AG10803 (cell line): Measurements from ENCODE around the gene EIF3A.

Experiments
- DNase-seq: peaks from one replicate; pipeline ENCODE4 v3.0.0; 2010; ENCODE audit warnings: low read depth
- H3K4me3 ChIP-seq: 2 replicates; pipeline ENCODE4 v1.5.1; 2011; ENCODE audit warnings: mild to moderate bottlenecking, low read length, control low read depth
- TF ChIP-seq, protein P1 (sequence below): conservative IDR thresholded peaks from 2 replicates; pipeline ENCODE4 v1.5.1; 2011; ENCODE audit warnings: mild to moderate bottlenecking, low read length, control low read depth, inconsistent platforms

Gene EIF3A

DNA sequence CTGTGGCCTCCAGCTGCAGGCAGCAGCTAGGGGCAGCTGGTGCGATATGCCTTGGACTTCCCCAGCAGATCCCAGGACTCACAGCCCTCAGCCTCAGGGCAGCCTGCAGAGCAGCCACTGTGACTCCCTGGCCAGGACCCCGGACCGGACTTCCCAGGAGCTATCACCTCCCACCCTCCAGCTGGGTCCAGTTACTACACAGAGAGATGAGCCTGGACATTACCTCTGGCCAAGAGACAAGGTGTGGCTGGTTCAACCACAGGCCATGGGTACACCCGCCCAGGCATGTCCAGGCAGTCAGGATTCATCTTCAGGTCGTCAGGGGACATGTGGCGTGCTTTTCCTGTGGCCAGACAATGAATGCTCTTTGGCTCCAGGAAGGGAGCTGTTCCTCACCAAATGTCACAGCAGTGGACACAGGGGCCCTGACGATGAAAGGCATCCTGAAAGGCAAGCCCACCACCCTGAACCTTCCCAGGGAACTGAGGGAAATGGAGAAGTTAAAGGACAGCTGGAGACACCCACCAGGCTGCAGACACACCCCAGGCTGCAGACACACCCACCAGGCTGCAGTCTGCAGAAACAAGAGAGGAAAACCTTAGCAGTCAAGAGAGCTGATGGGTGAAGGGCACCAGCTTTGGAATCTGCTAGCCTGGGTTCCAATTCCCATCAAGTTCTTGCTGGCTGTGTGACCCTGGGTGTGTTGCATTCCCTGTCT is 76.9 kb downstream of the EIF3A start:
- TF ChIP-seq, protein P1, sequence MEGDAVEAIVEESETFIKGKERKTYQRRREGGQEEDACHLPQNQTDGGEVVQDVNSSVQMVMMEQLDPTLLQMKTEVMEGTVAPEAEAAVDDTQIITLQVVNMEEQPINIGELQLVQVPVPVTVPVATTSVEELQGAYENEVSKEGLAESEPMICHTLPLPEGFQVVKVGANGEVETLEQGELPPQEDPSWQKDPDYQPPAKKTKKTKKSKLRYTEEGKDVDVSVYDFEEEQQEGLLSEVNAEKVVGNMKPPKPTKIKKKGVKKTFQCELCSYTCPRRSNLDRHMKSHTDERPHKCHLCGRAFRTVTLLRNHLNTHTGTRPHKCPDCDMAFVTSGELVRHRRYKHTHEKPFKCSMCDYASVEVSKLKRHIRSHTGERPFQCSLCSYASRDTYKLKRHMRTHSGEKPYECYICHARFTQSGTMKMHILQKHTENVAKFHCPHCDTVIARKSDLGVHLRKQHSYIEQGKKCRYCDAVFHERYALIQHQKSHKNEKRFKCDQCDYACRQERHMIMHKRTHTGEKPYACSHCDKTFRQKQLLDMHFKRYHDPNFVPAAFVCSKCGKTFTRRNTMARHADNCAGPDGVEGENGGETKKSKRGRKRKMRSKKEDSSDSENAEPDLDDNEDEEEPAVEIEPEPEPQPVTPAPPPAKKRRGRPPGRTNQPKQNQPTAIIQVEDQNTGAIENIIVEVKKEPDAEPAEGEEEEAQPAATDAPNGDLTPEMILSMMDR: no peak
- no peak for DNase-seq
- no peak overlapping the region for H3K4me3 ChIP-seq

DNA sequence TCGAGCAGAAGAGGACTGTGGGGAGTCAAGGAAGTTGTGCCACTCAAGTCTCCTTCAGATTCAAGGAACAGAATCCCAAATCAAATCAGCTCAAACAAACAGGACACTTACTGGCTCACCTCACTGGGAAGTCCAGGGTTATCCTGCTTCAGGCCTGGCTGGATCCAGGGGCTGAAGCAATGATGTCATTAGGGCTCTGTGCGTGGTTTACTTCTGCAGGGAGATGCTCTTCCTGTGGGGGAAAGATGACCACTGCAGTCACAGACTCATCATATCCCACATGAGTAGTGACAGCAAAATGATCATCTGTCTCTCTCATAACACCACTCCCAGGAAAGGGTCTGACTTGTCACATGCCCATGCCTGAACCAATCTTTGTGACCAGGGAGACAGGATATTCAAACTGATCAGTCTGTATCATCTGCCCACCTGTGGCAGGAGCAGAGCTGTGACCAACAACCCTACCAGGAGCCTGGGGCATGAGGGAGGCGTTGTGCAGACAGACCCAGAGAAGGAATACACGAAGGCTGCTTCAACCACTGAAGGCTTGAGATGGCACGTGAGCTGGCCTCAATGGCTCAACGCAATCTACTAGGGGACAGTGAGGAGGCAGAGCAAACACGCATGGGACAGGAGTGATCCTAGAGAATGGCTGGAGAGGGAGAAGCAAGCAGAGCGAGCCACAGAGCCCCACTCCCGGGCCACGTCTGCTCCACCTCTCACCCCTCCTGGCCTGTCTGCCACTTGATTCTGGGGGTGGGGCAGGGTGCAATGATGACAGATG is 78.7 kb downstream of the EIF3A start:
- no peak for DNase-seq
- TF ChIP-seq, protein P1: no peak
- no peak overlapping the region for H3K4me3 ChIP-seq

DNA sequence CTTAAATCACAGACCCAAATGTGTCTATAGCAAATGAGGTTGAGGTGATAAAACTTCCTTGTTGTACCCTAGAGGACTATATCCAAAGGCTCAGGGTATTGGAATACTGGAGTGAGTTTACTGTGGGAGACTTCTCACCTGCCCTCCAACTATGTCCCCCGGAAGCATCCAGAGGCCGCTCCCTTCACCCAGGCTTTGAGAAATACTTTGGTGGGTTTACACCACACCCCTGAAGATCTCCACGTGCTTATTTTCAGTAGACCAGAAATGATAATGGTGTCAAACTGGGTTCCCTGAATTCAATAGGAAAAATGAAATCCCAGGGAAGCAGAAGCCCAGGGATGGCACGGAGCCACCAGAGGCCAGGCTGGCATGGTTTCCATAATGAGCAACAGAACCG is 82.4 kb downstream of the EIF3A start:
- H3K4me3 ChIP-seq: no peak overlapping the region
- no peak for DNase-seq
- TF ChIP-seq, protein P1: no peak

DNA sequence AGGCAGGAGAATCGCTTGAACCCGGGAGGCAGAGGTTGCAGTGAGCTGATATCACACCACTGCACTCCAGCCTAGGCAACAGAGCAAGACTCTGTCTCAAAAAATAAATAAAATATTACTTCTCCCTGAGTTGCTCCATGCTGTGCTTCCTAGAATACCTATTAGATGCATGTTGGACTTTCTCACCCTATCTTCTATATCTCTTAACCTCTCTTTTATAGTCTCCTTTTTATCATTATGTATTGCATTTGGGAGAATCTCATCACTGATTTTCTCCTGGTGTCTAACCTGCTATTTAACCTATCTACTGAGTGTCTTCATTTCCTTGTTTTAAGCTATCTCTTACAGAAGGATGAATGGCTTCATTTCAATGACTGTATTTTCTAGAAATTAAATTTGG is 83.2 kb downstream of the EIF3A start:
- no peak overlapping the region for H3K4me3 ChIP-seq
- no peak for DNase-seq
- TF ChIP-seq, protein P1: no peak

DNA sequence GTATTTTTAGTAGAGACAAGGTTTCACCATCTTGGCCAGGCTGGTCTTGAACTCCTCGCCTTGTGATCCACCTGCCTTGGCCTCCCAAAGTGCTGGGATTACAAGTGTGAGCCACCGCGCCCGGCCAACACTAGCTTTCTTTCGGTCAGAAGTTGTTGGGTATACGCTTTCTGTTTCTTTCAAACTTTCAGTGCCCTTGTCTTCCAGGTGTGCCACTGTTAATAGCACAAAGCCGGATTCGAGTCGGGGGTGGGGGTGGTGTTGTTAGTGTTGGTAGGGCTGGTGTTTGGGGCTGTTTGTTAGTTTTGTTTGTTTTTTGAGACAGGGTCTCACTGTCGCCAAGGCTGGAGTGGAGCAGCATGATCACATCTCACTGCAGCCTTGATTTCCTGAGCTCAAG is 84.9 kb downstream of the EIF3A start:
- TF ChIP-seq, protein P1: no peak
- DNase-seq: no peak
- H3K4me3 ChIP-seq: no peak overlapping the region

DNA sequence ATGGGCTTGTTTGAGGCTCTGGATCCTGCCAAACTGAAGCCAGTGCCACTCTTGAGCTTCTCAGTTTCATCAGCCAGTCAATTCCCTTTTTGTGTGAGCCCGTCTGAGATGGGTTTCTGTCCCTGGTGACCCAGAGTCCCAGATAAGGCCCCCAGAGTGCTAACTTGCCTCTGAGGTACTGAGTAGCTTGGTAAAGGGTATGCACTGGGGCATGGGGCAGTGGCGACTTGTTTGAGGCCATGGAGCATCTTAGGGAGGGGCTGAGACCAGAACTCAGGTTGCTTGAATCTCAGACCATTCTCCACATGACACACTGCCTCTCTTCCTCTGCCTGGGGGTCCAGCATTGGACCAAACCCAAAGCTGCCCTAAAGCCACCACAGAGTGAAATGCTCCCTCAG is 86.3 kb downstream of the EIF3A start:
- no peak for DNase-seq
- TF ChIP-seq, protein P1: no peak

DNA sequence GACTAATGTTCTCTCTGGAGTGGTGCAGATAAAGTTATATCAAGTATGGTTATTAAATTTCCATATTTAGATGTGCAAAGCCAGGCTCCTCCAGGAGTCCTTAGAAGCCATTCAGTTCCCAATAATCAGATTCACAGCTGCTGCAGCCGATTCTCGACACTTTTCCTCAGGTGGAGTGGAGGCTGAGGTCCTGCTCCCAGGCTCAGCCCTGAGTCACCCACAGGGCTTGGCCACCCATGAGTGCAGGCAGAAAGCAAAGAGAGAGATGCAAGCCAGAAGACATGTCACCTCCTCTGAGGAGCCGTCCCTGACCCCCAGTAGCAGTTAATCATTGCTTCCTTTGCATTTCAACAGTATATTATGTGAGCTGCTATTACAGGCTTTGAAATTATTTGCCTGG is 87.4 kb downstream of the EIF3A start:
- TF ChIP-seq, protein P1: no peak
- H3K4me3 ChIP-seq: no peak overlapping the region
- DNase-seq: no peak

More for the DNA sequence above, 86.3 kb downstream of the EIF3A start:
- H3K4me3 ChIP-seq: no peak overlapping the region
